HK-2 (cell line): ENCODE data around the gene SLC25A25.

ENCODE experiments used
- DNase-seq: peaks from one replicate; pipeline ENCODE4 v3.0.0-alpha.2; 2018; ENCODE audit not compliant: unreplicated experiment

SLC25A25 gene

GRCh38 chr9:128072144-128073021 is 4.4 kb downstream of the SLC25A25 start:
- no peak for DNase-seq

GRCh38 chr9:128073253-128073886 is 5.3 kb downstream of the SLC25A25 start:
- DNase-seq = no peak

GRCh38 chr9:128077847-128078503 is 9.9 kb downstream of the SLC25A25 start:
- DNase-seq = no peak

GRCh38 chr9:128078504-128079434 is 10.7 kb downstream of the SLC25A25 start:
- peak; percentile 37 for DNase-seq

- no peak for DNase-seq
These were observed 12.2 kb downstream of the SLC25A25 start for GRCh38 chr9:128080206-128080605.

GRCh38 chr9:128081056-128081455 is 13.0 kb downstream of the SLC25A25 start:
- no peak for DNase-seq

GRCh38 chr9:128082151-128082550 is 14.1 kb downstream of the SLC25A25 start:
- DNase-seq = no peak

GRCh38 chr9:128084746-128085145 is 16.7 kb downstream of the SLC25A25 start:
- no peak for DNase-seq

GRCh38 chr9:128085943-128086342 is 17.9 kb downstream of the SLC25A25 start:
- DNase-seq = no peak

GRCh38 chr9:128087262-128087661 is 19.2 kb downstream of the SLC25A25 start:
- no peak for DNase-seq

GRCh38 chr9:128088253-128088945 is 20.4 kb downstream of the SLC25A25 start:
- no peak for DNase-seq

GRCh38 chr9:128089299-128089698 is 21.3 kb downstream of the SLC25A25 start:
- no peak for DNase-seq

GRCh38 chr9:128091144-128091543 is 23.1 kb downstream of the SLC25A25 start:
- DNase-seq = no peak

- DNase-seq = no peak
These were observed 23.5 kb downstream of the SLC25A25 start for GRCh38 chr9:128091571-128091970.

GRCh38 chr9:128092199-128092977 is 24.4 kb downstream of the SLC25A25 start:
- DNase-seq = no peak

GRCh38 chr9:128093011-128093410 is 25.0 kb downstream of the SLC25A25 start:
- DNase-seq = no peak

- DNase-seq = peak; percentile 79
These were observed 26.3 kb downstream of the SLC25A25 start for GRCh38 chr9:128094166-128094949.

GRCh38 chr9:128094950-128095544 is 27.0 kb downstream of the SLC25A25 start:
- DNase-seq = no peak
